Smooth muscle cell (in vitro differentiated cells): ENCODE measurements around the gene P2RX5. TPM values are rescaled to one million over a fixed set of nuclear protein-coding genes. Genes with fewer than 3 reads are reported as not detected.

Source experiments
- DNase-seq: peaks from one replicate; lab custom pipeline; 2025; ENCODE audit not compliant: unreplicated experiment; lab: John Stamatoyannopoulos, UW
- H2AFZ ChIP-seq: fragments of 200-600 bp; sonication (generic); 2 replicates; pipeline ENCODE4 v1.6.0; 2016; ENCODE audit warnings: antibody characterized with exemption, low read depth, mild to moderate bottlenecking
- H3F3A ChIP-seq: fragments of 200-600 bp; sonication (generic); 2 replicates; pipeline ENCODE4 v1.6.0; 2017; ENCODE audit warnings: antibody characterized with exemption, low read depth
- H3K27ac ChIP-seq: fragments of 200-600 bp; sonication (generic); 2 replicates; pipeline ENCODE4 v1.5.1; 2016; ENCODE audit warnings: low read depth, mild to moderate bottlenecking
- H3K27me3 ChIP-seq: fragments of 200-600 bp; sonication (generic); 2 replicates; pipeline ENCODE4 v1.6.1; 2016; ENCODE audit warnings: low read depth, mild to moderate bottlenecking
- H3K36me3 ChIP-seq: fragments of 200-600 bp; sonication (generic); 2 replicates; pipeline ENCODE4 v1.5.1; 2016; ENCODE audit warnings: low read depth
- H3K4me1 ChIP-seq: fragments of 200-600 bp; sonication (generic); 2 replicates; pipeline ENCODE4 v1.5.1; 2016; ENCODE audit warnings: low read depth
- H3K4me2 ChIP-seq: fragments of 200-600 bp; sonication (generic); 2 replicates; pipeline ENCODE4 v1.6.0; 2016; ENCODE audit warnings: mild to moderate bottlenecking
- H3K4me3 ChIP-seq: fragments of 200-600 bp; sonication (generic); 2 replicates; pipeline ENCODE4 v1.5.1; 2016; ENCODE audit warnings: mild to moderate bottlenecking
- H3K79me2 ChIP-seq: fragments of 200-600 bp; sonication (generic); 2 replicates; pipeline ENCODE4 v1.6.0; 2016; ENCODE audit warnings: low read depth, mild to moderate bottlenecking
- H3K9ac ChIP-seq: fragments of 200-600 bp; sonication (generic); 2 replicates; pipeline ENCODE4 v1.6.0; 2016; ENCODE audit warnings: low read depth
- H3K9me3 ChIP-seq: fragments of 200-600 bp; sonication (generic); replicated peaks from 2 replicates; pipeline ENCODE4 v1.5.1; 2016; ENCODE audit warnings: low read depth
- H4K20me1 ChIP-seq: fragments of 200-600 bp; sonication (generic); 2 replicates; pipeline ENCODE4 v1.6.0; 2016; ENCODE audit warnings: low read depth
- CTCF ChIP-seq: fragments of 200-600 bp; sonication (generic); IDR thresholded peaks from 2 replicates; pipeline ENCODE4 v1.5.1; 2017; ENCODE audit warnings: borderline replicate concordance, mild to moderate bottlenecking, antibody characterized with exemption; ENCODE audit not compliant: insufficient read depth, poor library complexity, severe bottlenecking
- WGBS: methylation state at CpG from one replicate; pipeline ENCODE4 v1.1.7; 2016; ENCODE audit warnings: low lambda C conversion rate; 5-methylcytosine and 5-hydroxymethylcytosine counted together
- polyA plus RNA-seq: library from polyadenylated mRNA; unstranded; fragments of >200 nt; fragmentation: Nextera tagmentation; extraction: Ambion mirVana; gene quantifications from 2 replicates; pipeline ENCODE4 v1.2.1, GENCODE V29; 2016
- total RNA-seq: library from RNA; depleted of rRNA; stranded (reverse); fragments of >200 nt; gene quantifications from 2 replicates; pipeline ENCODE4 v1.2.3, GENCODE V29; 2014

Gene P2RX5
- total and polyA plus RNA-seq, 2 experiments from 2014 or later = not detected

GRCh38 chr17:3688027-3688553, 7.9 kb downstream of the P2RX5 start:
- Histone ChIP-seq H3F3A (no peaks in the 10 kb centered on the region), H3K9ac (no peak overlapping the region), H3K4me1 (no peaks in the 10 kb centered on the region), H4K20me1 (no peaks in the 10 kb centered on the region), H2AFZ (no peak overlapping the region), H3K4me3 (no peak overlapping the region), H3K9me3 (no peaks in the 10 kb centered on the region), H3K27me3 (peaks cover 4% of the 10 kb centered on the region), H3K79me2 (no peaks in the 10 kb centered on the region), H3K27ac (no peak overlapping the region), H3K4me2 (no peak overlapping the region), H3K36me3 (no peaks in the 10 kb centered on the region)
- no peak for DNase-seq
- WGBS = 72% methylated on average over 17 of the region's 19 CpGs
- no peak for TF ChIP-seq CTCF

DNA sequence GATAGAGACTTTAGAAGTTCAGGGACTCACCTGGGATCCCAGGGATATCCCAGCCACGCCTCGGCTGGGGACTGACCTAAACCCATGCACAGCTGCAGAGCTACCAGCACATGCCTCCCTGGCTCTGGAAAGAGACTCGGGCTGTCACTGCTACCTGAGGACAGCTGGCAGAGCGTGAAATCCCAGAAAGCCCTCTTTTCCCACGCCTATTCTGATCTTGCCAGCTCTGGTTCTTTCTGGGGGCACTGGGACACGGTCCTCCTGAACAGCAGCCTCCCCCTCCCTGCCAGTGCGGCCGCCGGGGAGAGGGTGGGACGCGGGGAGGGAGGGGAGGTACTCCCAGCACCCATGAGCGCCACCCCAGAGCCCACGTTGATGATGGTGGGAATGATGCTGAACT, 10.8 kb downstream of the P2RX5 start:
- Histone ChIP-seq H3K79me2 (no peaks in the 10 kb centered on the region), H3K4me3 (no peak overlapping the region), H3K9me3 (no peaks in the 10 kb centered on the region), H4K20me1 (no peaks in the 10 kb centered on the region), H3K27ac (no peak overlapping the region), H3K9ac (no peak overlapping the region), H2AFZ (no peak overlapping the region), H3K27me3 (no peaks in the 10 kb centered on the region), H3K36me3 (no peaks in the 10 kb centered on the region), H3F3A (no peaks in the 10 kb centered on the region), H3K4me2 (no peak overlapping the region), H3K4me1 (no peaks in the 10 kb centered on the region)
- no peak for DNase-seq
- 76% methylated on average over 12 of the region's 13 CpGs for WGBS
- no peak for TF ChIP-seq CTCF

DNA sequence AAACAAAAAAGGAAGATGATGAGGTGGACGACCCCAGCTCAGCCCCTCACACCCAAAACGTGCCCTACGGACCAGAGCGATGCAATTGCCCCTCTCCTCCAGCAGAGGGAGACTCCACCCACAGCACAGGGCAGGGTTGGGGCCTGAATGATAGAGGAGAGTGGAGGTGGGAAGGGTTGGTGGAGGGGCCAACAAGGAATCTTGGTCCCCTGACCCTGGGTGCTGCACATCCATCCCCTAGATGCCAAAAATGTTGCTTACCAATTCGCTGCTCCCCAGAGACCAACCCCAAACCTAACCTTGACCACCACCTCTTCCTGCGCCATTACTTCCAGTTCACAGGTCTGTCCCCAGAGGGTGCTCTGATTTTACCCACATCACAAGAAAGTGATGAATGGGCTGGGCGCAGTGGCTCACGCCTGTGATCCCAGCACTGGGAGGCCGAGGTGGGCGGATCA, 12.9 kb downstream of the P2RX5 start:
- Histone ChIP-seq H3K79me2 (no peaks in the 10 kb centered on the region), H4K20me1 (no peaks in the 10 kb centered on the region), H3K27me3 (no peaks in the 10 kb centered on the region), H3K27ac (no peak overlapping the region), H3K4me1 (no peaks in the 10 kb centered on the region), H3K36me3 (no peaks in the 10 kb centered on the region), H3K4me2 (no peak overlapping the region), H3F3A (no peaks in the 10 kb centered on the region), H3K9me3 (no peaks in the 10 kb centered on the region), H3K9ac (no peak overlapping the region), H2AFZ (no peak overlapping the region), H3K4me3 (no peak overlapping the region)
- no peak for DNase-seq
- 40% methylated on average over 10 of the region's 10 CpGs for WGBS
- peak; percentile 89 for TF ChIP-seq CTCF

DNA sequence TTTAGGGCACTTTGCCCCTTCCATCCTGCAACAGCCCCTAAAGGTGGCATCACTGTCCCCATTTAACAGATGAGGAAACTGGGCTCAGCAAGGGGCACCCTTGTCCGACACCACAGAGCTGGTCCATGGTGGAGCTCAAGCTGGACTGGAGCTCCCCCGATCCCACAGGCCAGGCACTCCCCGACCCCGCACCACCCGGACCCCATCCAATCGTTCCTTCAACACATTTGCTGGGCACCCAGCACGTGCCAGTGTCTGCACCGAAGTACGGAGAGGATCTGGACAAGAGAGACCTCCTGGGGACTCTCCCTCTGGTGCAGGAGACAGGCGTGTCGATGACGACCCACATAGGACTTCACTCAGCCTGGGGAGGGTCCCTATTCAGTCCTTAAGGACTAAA, 13.9 kb downstream of the P2RX5 start:
- WGBS = 95% methylated on average over 12 of the region's 12 CpGs

More for the DNA sequence above, 13.9 kb downstream of the P2RX5 start:
- Histone ChIP-seq H3K9ac (no peak overlapping the region), H3K27ac (no peak overlapping the region), H3K9me3 (no peaks in the 10 kb centered on the region), H3K27me3 (no peaks in the 10 kb centered on the region), H3K79me2 (no peaks in the 10 kb centered on the region), H3F3A (no peaks in the 10 kb centered on the region), H4K20me1 (no peaks in the 10 kb centered on the region), H3K4me2 (no peak overlapping the region), H3K36me3 (no peaks in the 10 kb centered on the region), H2AFZ (no peak overlapping the region), H3K4me3 (no peak overlapping the region), H3K4me1 (no peaks in the 10 kb centered on the region)
- TF ChIP-seq CTCF = no peak
- DNase-seq = no peak
